ENCODE results near the gene PADI3.

PADI3 gene

GRCh38 chr1:17248781-17249180 lies at the start of gene PADI3:
Gene PADI3, plus strand, starts transcription at chr1:17249098. Its CDS starts 40 bp downstream, at chr1:17249138.
- DNase-seq, result no peak

DNA sequence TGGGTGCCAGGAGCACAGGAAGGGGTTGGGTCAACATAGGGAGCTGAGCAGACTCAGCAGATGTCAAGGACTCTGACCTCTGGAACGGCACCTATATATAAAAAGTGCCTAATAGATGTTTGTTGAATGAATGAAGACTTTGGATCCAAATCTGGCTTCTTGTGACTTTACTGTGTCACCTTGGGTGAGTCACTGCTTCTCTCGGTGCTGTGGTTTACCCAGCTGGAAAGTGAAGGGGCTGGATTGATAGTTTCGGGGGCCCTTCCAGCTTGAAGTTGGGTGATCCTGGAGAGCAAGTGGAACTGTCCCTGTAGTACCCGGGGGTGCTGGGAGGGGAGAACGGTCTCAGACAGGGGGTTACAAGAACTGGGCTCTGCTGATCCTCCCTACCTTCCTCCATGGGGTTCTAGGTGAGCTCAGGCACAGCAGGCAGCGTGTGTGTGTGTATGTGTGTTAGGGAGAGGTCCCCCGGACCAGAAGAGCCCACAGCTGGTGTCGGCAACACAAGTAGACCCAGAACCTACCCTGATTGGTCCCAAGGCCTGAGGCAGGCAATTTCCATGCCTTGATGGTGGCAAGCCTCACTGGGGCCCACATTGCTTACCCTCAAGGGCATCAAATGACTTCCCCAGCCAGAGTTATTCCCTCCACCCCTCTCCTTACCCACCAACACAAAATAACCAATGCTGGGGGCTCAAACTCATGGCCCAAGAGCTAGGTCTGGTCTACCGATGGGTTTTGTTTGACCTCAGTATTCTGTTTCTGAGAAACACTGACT lies 49.4 kb upstream of the PADI3 start:
- DNase-seq, result no peak

DNA sequence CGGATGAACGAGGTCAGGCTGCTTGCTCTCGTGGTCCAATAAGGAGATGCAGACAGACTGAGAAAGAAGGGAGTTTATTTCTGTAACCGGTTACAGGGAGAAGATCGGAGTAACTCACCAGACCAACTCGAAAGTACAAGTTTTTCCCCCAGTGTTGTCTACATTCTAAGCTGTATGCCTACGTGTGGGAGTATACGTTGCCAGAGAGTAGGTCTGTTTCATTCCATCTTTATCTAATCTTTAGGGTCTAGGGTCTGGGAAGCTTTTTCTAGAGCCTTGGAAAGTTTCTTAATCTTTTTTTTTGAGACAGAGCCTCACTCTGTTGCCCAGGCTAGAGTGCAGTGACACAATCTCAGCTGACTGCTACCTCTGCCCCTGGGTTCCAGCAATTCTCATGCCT lies 48.7 kb upstream of the PADI3 start:
- DNase-seq, result no peak

GRCh38 chr1:17200756-17201155 lies 48.1 kb upstream of the PADI3 start:
- no peak for DNase-seq

- no peak for DNase-seq
These were observed 47.5 kb upstream of the PADI3 start for GRCh38 chr1:17201201-17202021.

- no peak for DNase-seq
These were observed 44.1 kb upstream of the PADI3 start, which contains the start of gene PADI1 for GRCh38 chr1:17204546-17205440. Gene PADI1, plus strand, starts transcription at chr1:17205128. Its CDS starts 90 bp downstream, at chr1:17205218.

DNA sequence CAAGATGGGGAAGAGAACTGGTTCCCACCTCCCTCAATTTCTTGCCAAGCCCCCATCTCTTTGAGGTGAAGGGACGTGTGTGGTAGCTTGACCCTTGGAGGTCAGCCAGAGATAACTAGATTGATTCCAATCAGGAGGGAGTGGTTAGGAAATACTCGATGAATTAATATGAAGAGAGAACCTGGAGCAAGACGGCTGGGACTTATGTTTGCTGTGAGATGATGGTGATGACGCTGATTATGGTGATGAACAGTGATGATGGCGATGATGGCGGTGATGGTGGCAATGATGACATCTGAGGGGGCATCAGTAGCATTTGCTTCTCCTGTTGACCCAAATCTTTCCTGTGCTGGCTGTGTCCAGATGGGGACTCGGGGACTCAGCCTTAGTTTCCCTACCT lies 43.2 kb upstream of the PADI3 start:
- DNase-seq, result no peak

DNA sequence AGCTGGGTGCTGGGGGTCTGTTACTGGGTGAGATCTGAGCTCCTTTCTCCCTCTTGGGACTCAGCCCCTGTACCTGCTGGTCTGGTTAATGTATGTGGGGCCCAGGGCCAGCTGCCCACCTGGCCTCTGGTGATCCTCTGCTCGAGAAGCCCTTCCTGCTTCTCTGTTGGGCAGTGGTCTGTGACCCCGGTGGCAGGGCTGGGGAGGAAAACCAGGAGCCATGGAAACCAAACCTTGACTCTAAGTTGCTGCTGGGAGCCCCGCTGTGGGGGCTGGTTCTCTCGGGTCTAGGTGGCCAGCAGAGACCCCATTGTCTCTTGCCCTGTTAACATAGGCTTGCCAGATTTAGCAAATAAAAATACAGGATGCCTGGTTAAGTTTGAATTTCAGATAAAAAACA lies 42.7 kb upstream of the PADI3 start:
- no peak for DNase-seq

- no peak for DNase-seq
These were observed 41.9 kb upstream of the PADI3 start for GRCh38 chr1:17207046-17207445.

GRCh38 chr1:17207540-17207939 lies 41.4 kb upstream of the PADI3 start:
- DNase-seq, result no peak

DNA sequence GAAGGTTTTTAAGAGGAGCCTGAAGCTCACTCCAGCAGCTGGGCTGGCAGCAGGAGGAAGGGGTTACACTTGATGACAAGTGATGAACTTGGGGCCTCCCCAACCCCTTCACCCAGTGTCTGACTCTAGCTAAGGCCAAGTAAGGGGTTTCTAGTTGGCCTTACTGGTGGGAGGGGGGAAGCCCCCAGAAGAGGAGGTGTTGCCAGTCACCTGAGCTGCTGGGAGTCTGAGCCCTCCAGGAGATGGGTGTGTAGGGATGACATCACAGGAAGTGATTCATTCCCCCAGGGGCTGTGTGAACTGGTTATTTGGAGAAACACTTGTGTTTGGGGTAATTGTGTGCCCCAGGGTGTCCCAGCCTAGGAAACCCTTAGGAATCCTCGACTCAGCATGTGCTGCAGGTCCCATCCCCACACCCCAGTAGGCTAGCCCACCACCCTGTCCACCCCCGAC lies 40.9 kb upstream of the PADI3 start:
- no peak for DNase-seq

DNA sequence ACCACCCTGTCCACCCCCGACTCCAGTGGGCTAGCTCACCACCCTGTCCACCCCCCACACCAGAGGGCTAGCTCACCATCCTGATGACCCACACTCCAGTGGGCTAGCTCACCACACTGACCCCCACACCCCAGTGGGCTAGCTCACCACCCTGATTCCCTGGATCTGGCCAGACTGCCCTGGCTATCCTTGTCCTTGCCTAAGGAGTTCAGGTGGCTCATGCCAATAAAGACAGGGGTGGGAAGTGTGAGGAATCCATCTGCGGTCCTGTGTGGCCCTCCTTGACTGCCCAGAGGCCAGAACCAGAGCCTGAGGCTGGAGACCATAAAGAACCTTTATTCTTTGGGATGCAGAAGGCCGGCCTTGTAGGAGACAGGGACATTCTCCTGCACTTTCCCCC lies 40.4 kb upstream of the PADI3 start:
- DNase-seq, result no peak

GRCh38 chr1:17209430-17209829 lies 39.5 kb upstream of the PADI3 start:
- no peak for DNase-seq

- DNase-seq, result no peak
These were observed 38.7 kb upstream of the PADI3 start for GRCh38 chr1:17210176-17210575.

DNA sequence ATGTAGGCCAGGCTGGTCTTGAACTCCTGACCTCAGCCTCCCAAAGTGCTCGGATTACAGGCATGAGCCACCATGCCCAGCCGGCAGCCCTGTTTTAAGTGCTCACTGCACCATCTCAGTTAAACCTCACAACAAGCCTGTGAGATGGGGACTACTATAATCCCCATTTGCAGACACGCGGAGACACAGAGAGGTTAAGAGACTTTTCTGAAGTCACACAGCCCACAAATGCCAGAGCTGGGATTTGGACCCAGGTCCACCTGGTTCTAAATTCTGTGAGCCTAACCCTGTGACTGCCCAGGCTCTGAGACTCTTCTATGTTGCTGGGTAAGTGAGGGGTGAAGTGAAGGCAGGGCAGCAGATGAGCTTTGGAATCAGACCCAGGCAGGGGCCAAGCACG lies 37.5 kb upstream of the PADI3 start:
- no peak for DNase-seq

DNA sequence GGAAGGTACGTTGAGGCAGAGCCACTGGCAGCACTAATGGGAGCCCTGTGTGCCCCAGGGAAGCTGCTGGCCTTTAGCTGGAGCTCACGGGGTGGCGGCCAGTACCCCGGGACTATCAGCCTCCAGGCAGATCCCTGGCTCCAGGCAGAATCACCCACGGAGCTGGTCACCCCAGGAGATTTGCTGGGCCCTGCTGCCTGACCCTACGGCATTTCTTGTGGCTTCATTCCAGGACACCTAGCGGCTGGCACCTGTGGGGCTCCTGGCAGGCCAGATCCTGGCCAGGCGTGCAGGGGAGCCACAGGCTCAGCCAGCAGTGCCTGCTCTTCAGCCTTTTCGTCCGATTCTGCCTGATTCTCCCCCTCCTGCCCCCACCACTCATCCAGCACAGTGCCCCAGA lies 36.9 kb upstream of the PADI3 start:
- no peak for DNase-seq

DNA sequence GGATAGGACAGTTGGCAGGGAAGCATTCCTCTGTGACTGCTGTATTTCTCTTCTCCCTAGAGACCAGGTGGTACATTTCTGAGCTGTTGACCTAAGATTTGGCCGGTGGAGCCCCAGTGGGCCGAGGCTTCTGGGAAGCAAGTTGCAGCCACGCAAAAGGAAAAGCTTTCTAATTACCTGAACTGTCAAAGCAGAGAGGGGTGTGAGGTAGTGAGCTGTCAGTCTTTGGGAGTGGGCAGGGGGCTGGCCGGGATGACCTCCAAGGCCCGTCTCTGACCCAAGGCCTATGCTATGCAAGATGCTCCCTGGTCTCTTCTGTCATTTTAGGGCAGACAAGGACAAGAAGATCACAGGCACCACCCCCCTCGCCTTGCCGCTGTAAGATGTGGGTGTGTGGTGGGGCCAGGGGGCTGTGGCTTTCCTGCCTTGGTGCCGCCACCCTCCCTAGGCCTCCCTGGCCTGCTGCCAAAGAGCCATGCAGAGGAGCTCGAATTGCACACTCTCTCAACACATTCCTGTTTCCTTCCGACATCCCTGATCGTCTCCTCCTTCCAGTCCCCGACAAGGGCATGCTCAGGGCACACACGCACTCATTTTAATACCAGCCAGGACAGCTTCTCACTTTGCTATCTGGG lies 36.3 kb upstream of the PADI3 start:
- DNase-seq, result no peak

GRCh38 chr1:17213148-17213781 lies 35.6 kb upstream of the PADI3 start:
- DNase-seq, result no peak

GRCh38 chr1:17213782-17214148 lies 35.1 kb upstream of the PADI3 start:
- DNase-seq, result no peak

DNA sequence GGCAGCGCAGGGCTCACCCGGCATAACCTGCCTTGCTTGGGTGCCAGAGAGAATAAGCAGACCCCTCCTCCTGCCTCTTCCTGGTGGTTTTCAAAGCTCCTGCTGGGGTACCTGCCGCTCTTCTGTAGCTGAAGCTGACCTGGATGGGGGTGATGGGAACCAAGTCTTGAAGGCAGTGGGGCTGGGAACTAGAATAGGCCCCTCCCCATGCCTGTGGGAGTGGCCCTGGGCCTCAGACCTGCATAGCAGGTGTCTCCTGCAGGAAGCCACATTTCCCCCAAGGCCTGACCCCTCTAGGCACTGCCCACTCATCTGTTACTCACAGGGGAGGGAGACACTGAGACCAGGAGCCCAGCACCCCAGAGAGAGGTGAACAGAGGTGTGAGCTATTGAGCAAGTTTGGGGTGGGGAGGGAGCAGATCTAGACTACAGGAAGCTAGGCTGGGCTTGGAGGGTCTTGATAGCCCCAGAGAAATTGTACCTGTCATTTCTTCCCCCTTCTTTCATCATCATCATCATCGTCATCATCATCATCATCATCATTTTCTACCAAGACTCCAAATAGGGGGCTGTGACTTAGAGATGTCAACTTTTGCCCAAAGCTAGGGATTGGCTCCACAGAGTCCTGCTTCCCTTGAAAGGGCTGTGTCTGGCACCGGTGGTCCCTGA lies 33.9 kb upstream of the PADI3 start:
- DNase-seq, result no peak

DNA sequence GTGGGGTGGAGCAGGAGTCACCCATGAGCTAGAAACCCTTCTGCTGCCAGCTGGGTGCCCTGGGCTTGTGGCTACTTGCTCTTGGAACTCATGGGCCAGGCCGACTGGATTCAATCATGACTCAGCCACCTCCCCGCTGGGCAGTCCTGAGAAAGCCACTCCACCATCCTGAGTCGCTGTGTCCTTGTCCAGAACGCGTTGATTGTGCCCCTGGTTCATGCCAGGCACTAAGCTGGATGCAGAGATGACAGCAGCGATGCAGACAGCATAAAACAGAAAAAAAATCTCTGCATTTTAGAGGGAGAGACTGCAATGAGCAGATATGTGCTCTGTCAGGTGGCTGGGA lies 33.4 kb upstream of the PADI3 start:
- no peak for DNase-seq

GRCh38 chr1:17216078-17216477 lies 32.8 kb upstream of the PADI3 start:
- no peak for DNase-seq

Measured in SHP77 (cell line).